HepG2 (cell line): ENCODE data around the gene TCOF1. TPM values are rescaled to one million over a fixed set of nuclear protein-coding genes. Genes with fewer than 3 reads are reported as not detected.
A peak's percentile ranks its signal among the peaks of the same experiment; 100 is the strongest.

Source experiments
- ATAC-seq: fragments of 200-7000 bp; cut with Tn5 transposase; 3 replicates; pipeline ENCODE4 v1.9.1; 2020; ENCODE audit warnings: mild to moderate bottlenecking, moderate library complexity
- BruUV-seq: library from RNA; stranded (reverse); fragments of 400-500 nt; replicated peaks from 2 replicates; lab custom pipeline; 2021; lab: Mats Ljungman, UMichigan
- CTCF ChIA-PET: fragments of 300-600 bp; formaldehyde crosslinking; extraction: SDS; loops from one replicate; lab custom pipeline; 2021; ENCODE audit warnings: low total read pairs, inconsistent platforms, low intra/inter-chr PET ratio; lab: Yijun Ruan, JAX
- POLR2A ChIA-PET: fragments of 350-600 bp; sonication (Branson Sonifier 250); formaldehyde crosslinking; loops from one replicate; lab custom pipeline; 2020; ENCODE audit warnings: antibody characterized with exemption, inconsistent platforms; lab: Yijun Ruan, JAX
- DNase-seq: peaks from one replicate; pipeline ENCODE4 v3.0.0-alpha.2; 2015; ENCODE audit warnings: low spot score
- FAIRE-seq: peaks from 3 replicates; lab custom pipeline; 2011; peaks lifted over from hg19 to GRCh38; lab: Jason Lieb, UNC
- H2AFZ ChIP-seq: one replicate; pipeline ENCODE4 v1.6.1; 2011; ENCODE audit warnings: low read length, inconsistent platforms
- H3K27ac ChIP-seq: fragments of 300-600 bp; 3 replicates; pipeline ENCODE4 v1.8.0; 2011; ENCODE audit warnings: mixed run types, mild to moderate bottlenecking, mixed read lengths, low read length, inconsistent platforms; ENCODE audit not compliant: insufficient read depth; ENCODE audit errors: extremely low read length
- H3K27me3 ChIP-seq, 2 experiments: fragments of 200-600 bp in 1 of 2; 2 replicates in 1 of 2; 3 replicates in 1 of 2; pipeline versions ENCODE4 v1.6.0 to v1.8.0; 2011; ENCODE audit warnings: low read length in 2 of 2, mild to moderate bottlenecking in 2 of 2, moderate library complexity in 2 of 2, inconsistent platforms in 1 of 2; ENCODE audit not compliant: insufficient read depth in 2 of 2, control insufficient read depth in 1 of 2
- H3K36me3 ChIP-seq, 2 experiments: fragments of 200-600 bp in 1 of 2; replicated peaks in 1 of 2; 2 replicates in 1 of 2; 3 replicates in 1 of 2; pipeline versions ENCODE4 v1.5.1 to v1.8.0; 2011; ENCODE audit warnings: low read length in 2 of 2, inconsistent platforms in 1 of 2; ENCODE audit not compliant: insufficient read depth in 2 of 2, control insufficient read depth in 1 of 2
- H3K4me1 ChIP-seq: 2 replicates; pipeline ENCODE4 v1.5.1; 2012; ENCODE audit warnings: low read length, inconsistent platforms; ENCODE audit not compliant: insufficient read depth
- H3K4me2 ChIP-seq: 2 replicates; pipeline ENCODE4 v1.6.0; 2011; ENCODE audit warnings: low read depth, low read length, inconsistent platforms
- H3K4me3 ChIP-seq, 3 experiments: fragments of 200-600 bp in 1 of 3; sonication (generic), shearing (Covaris generic) in 1 of 3; replicated peaks in 1 of 3; 2 replicates each; pipeline ENCODE4 v1.5.1; 2011 to 2016; ENCODE audit warnings: low read length in 3 of 3, inconsistent platforms in 2 of 3, low read depth in 2 of 3, mild to moderate bottlenecking in 2 of 3, control low read depth in 1 of 3, mixed read lengths in 1 of 3; ENCODE audit not compliant: insufficient read depth in 1 of 3
- H3K79me2 ChIP-seq: one replicate; pipeline ENCODE4 v1.6.1; 2011; ENCODE audit warnings: low read length, inconsistent platforms; ENCODE audit not compliant: insufficient read depth
- H3K9ac ChIP-seq: 2 replicates; pipeline ENCODE4 v1.6.0; 2011; ENCODE audit warnings: mild to moderate bottlenecking, low read depth, low read length, inconsistent platforms; ENCODE audit not compliant: insufficient read depth
- H3K9me3 ChIP-seq: 2 replicates; pipeline ENCODE4 v1.5.1; 2012; ENCODE audit warnings: mild to moderate bottlenecking, low read length
- H4K20me1 ChIP-seq: 2 replicates; pipeline ENCODE4 v1.6.0; 2011; ENCODE audit warnings: inconsistent platforms, mild to moderate bottlenecking, low read length, moderate library complexity; ENCODE audit not compliant: insufficient read depth
- ETV5 ChIP-seq: IDR thresholded peaks from 2 replicates; pipeline ENCODE4 v1.6.1; 2018; ENCODE audit warnings: missing biosample characterization, missing genetic modification reagents, inconsistent platforms, borderline replicate concordance
- KDM5B ChIP-seq: sonication (generic); formaldehyde crosslinking; IDR thresholded peaks from 2 replicates; pipeline ENCODE4 v1.4.0; 2020; ENCODE audit warnings: missing genetic modification reagents, mild to moderate bottlenecking, borderline replicate concordance
- MZF1 ChIP-seq: sonication (generic); formaldehyde crosslinking; IDR thresholded peaks from 2 replicates; pipeline ENCODE4 v1.8.1; 2023; ENCODE audit warnings: mild to moderate bottlenecking, missing genetic modification reagents, borderline replicate concordance
- PBX2 ChIP-seq: IDR thresholded peaks from 2 replicates; pipeline ENCODE4 v1.6.1; 2016; ENCODE audit warnings: control low read depth
- SMARCC2 ChIP-seq: fragments of 450-650 bp; IDR thresholded peaks from 2 replicates; pipeline ENCODE4 v1.6.1; 2017; ENCODE audit warnings: antibody characterized with exemption, mild to moderate bottlenecking
- SOX13 ChIP-seq, 3 experiments: fragments of 450-650 bp in 1 of 3; sonication (generic) in 1 of 3; formaldehyde crosslinking in 1 of 3; IDR thresholded peaks in 2 of 3; conservative IDR thresholded peaks in 1 of 3; 2 replicates each; pipeline versions ENCODE4 v1.5.0 to v1.6.1; 2016 to 2020; ENCODE audit warnings: antibody characterized with exemption in 1 of 3, mild to moderate bottlenecking in 1 of 3, missing compliant biosample characterization in 1 of 3, missing genetic modification reagents in 1 of 3, moderate library complexity in 1 of 3
- TCF7 ChIP-seq: sonication (generic); IDR thresholded peaks from 2 replicates; pipeline ENCODE4 v1.6.1; 2016; ENCODE audit warnings: antibody characterized with exemption, low read depth
- ZNF292 ChIP-seq: sonication (generic); formaldehyde crosslinking; IDR thresholded peaks from 2 replicates; pipeline ENCODE4 v1.8.1; 2022; ENCODE audit warnings: mild to moderate bottlenecking, low read depth, missing genetic modification reagents, borderline replicate concordance
- ZNF513 ChIP-seq: sonication (generic); formaldehyde crosslinking; conservative IDR thresholded peaks from 2 replicates; pipeline ENCODE4 v1.5.0; 2020; ENCODE audit warnings: missing genetic modification reagents
- ZNF691 ChIP-seq: sonication (generic); formaldehyde crosslinking; IDR thresholded peaks from 2 replicates; pipeline ENCODE4 v1.4.0; 2020; ENCODE audit warnings: missing genetic modification reagents, low read depth, mild to moderate bottlenecking, borderline replicate concordance
- ZNF841 ChIP-seq: sonication (generic); formaldehyde crosslinking; IDR thresholded peaks from 2 replicates; pipeline ENCODE4 v1.8.1; 2023; ENCODE audit warnings: missing genetic modification reagents, borderline replicate concordance
- WGBS: methylation state at CpG from one replicate; pipeline ENCODE4 v1.1.6; 2017; ENCODE audit warnings: low lambda C conversion rate; 5-methylcytosine and 5-hydroxymethylcytosine counted together
- in situ Hi-C: cut with HindIII; loops from 2 replicates; pipeline ENCODE4 v1.10.0; 2017; ENCODE audit warnings: low pct_unique_long_range_greater_than_20kb; ENCODE audit not compliant: extremely low pct_ligation_motif_present
- intact Hi-C: fragments of 100-400 bp; cut with micrococcal nuclease; formaldehyde crosslinking; loops from one replicate; pipeline ENCODE4 v1.10.0; 2022; ENCODE audit not compliant: unreplicated experiment
- polyA plus RNA-seq, 8 experiments: library from polyadenylated mRNA; depleted of rRNA in 3 of 8; stranded (reverse) in 7 of 8; unstranded in 1 of 8; fragments of >200 nt; fragmentation: Illumina TruSeq in 4 of 8; extraction: Trizol in 4 of 8; gene quantifications; 2 replicates each; pipeline versions ENCODE4 v1.2.1 to v1.2.3, GENCODE V29; 2011 to 2016; ENCODE audit warnings: low read depth in 4 of 8, missing spikeins in 1 of 8, mixed read lengths in 1 of 8; ENCODE audit not compliant: insufficient read depth in 1 of 8
- total RNA-seq, 5 experiments: library from RNA; depleted of rRNA; stranded (reverse); fragments of >200 nt; fragmentation: Illumina TruSeq; extraction: Trizol; gene quantifications; 2 replicates each; pipeline ENCODE4 v1.2.3, GENCODE V29; 2016; ENCODE audit warnings: low read depth in 1 of 5

The TCOF1 gene
- total and polyA plus RNA-seq, 2 of the 13 experiments (the other 11 are each of a cell fraction or from before 2014, with no cell fraction given), result 10.1 to 41.6 TPM

GRCh38 chr5:150325426-150325825 lies 32.1 kb upstream of the TCOF1 start (continued):
- no peak for TF ChIP-seq ZNF691 (CRISPR knock-in tag)

- Histone ChIP-seq H2AFZ (no peak overlapping the region), H3K27ac (no peak overlapping the region), H3K27me3 (peaks cover 4 to 8% of the 10 kb centered on the region in 2 experiments; a peak in 2 of 5 replicates), H3K79me2 (no peaks in the 10 kb centered on the region), H4K20me1 (no peaks in the 10 kb centered on the region), H3K4me2 (peak overlapping the region; percentile 6; the same call in 1 of the 2 replicates), H3K4me3 (no peak overlapping the region), H3K4me1 (peaks cover 44% of the 10 kb centered on the region), H3K9me3 (no peaks in the 10 kb centered on the region), H3K9ac (no peak overlapping the region), H3K36me3 (no peaks in the 10 kb centered on the region; a peak in 1 of 5 replicates)
- intact Hi-C loops, result no loop called here
- ATAC-seq, result no peak
- no peak for TF ChIP-seq SMARCC2
- TF ChIP-seq MZF1, result no peak
- peak; percentile 23; the same call in 1 of the 2 replicates for TF ChIP-seq TCF7
- TF ChIP-seq ETV5, result no peak
- no peak for TF ChIP-seq ZNF292
- no peak for TF ChIP-seq ZNF841 (CRISPR knock-in tag)
- TF ChIP-seq KDM5B (CRISPR knock-in tag), result no peak
- no peak for TF ChIP-seq SOX13 (IDR thresholded peaks at IDR 0.05)
- TF ChIP-seq SOX13 (CRISPR knock-in tag; conservative IDR thresholded peaks at IDR 0.05 in 1 of 2, IDR thresholded peaks at IDR 0.05 in 1 of 2), result 0 out of 4 replicates have a peak, but pooled peaks of 1 of the 2 experiments have one; percentile 19
- no peak for TF ChIP-seq ZNF513 (CRISPR knock-in tag)
- no peak for TF ChIP-seq PBX2 (CRISPR knock-in tag)
- DNase-seq, result peak; percentile 25
- no peak for FAIRE-seq
- ChIA-PET CTCF (no interaction called here), POLR2A (no interaction called here)
- no TSS peak for BruUV-seq
- 0% methylated on average over 2 of the region's 2 CpGs for WGBS
- in situ Hi-C loops, result no loop called here
These were observed 30.8 kb upstream of the TCOF1 start for GRCh38 chr5:150326707-150327106.
